K562 (cell line): ENCODE measurements around the gene PLPP7.

Experiments
- EZH2 ChIP-seq: IDR thresholded peaks from 2 replicates; pipeline ENCODE4 v1.6.1; 2012; ENCODE audit warnings: low read depth, mild to moderate bottlenecking, inconsistent platforms, low read length, borderline replicate concordance
- MTA3 ChIP-seq: fragments of 450-650 bp; formaldehyde crosslinking; IDR thresholded peaks from 2 replicates; pipeline ENCODE4 v1.6.1; 2017; ENCODE audit warnings: mild to moderate bottlenecking, borderline replicate concordance
- MYC ChIP-seq, 2 experiments: fragments of 250-450 bp in 1 of 2; sonication (Bioruptor Pico) in 1 of 2; IDR thresholded peaks; 2 replicates each; pipeline versions ENCODE4 v1.5.1 to v1.6.1; 2012 to 2021; ENCODE audit warnings: low read depth in 2 of 2, borderline replicate concordance in 1 of 2, improper control_type of control experiment in 1 of 2, low read length in 1 of 2, mild to moderate bottlenecking in 1 of 2, moderate library complexity in 1 of 2
- NR4A1 ChIP-seq, 2 experiments: fragments of 250-450 bp in 1 of 2; fragments of 450-650 bp in 1 of 2; sonication (Bioruptor Pico) in 1 of 2; IDR thresholded peaks; 2 replicates each; pipeline versions ENCODE4 v1.4.0 to v1.6.1; 2016 to 2020; ENCODE audit warnings: mild to moderate bottlenecking in 2 of 2, missing compliant biosample characterization in 1 of 2, missing genetic modification characterization in 1 of 2, moderate library complexity in 1 of 2
- ZKSCAN1 ChIP-seq: fragments of 150-350 bp; IDR thresholded peaks from 2 replicates; pipeline ENCODE4 v1.6.1; 2016; ENCODE audit warnings: low read depth, low read length
- ZNF449 ChIP-seq: fragments of 250-450 bp; sonication (Bioruptor Pico); IDR thresholded peaks from 2 replicates; pipeline ENCODE4 v1.8.0; 2022; ENCODE audit warnings: moderate library complexity, mild to moderate bottlenecking, inconsistent platforms
- TF ChIP-seq, protein P1 (sequence below): fragments of 450-650 bp; IDR thresholded peaks from 2 replicates; pipeline ENCODE4 v1.6.1; 2016; ENCODE audit warnings: low read depth
- TF ChIP-seq, protein P2 (sequence below): sonication (generic); formaldehyde crosslinking; IDR thresholded peaks from 2 replicates; pipeline ENCODE4 v1.9.0; 2022; ENCODE audit warnings: mild to moderate bottlenecking, missing genetic modification reagents
- TF ChIP-seq, protein P3 (sequence below): sonication (generic); formaldehyde crosslinking; IDR thresholded peaks from 2 replicates; pipeline ENCODE4 v1.8.0; 2023; ENCODE audit warnings: mild to moderate bottlenecking, missing genetic modification reagents

DNA sequence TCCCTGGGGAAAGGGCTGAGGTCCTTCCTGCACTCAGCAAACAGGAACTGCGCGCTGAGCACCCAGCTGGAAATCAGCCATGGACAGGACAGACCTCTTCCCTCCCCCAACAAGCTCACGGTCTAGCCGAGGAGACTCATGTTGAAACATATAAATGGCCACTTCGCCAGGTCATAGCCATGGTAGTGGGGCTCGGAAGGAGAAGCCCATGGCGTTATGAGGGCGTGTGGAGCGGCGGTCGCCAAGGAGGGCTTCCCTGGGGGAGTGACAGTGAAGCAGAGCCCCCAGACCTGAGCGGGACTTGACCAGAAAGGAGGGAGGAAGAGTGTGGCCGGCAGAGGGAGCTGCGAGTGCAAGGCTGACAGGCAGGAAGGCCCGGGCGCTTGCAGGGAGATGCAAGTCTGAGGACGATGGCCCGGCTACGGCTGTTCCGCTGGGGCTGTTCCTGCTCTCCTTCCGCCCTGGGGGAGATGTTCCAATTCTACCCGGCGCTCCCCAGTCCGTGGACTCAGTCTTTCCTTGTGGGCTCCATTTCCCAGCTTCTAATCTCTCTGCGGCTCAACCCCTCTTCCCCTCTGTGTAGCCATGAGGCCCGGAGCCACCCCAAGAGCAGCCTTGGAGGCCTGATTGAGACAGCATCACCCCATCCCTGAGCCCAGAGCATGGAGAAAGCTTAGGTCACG is 60.5 kb downstream of the PLPP7 start:
- TF ChIP-seq NR4A1 (CRISPR knock-in tag; IDR thresholded peaks at IDR 0.05), result no peak
- no peak for TF ChIP-seq NR4A1 (tag; IDR thresholded peaks at IDR 0.05)
- TF ChIP-seq, protein P1, sequence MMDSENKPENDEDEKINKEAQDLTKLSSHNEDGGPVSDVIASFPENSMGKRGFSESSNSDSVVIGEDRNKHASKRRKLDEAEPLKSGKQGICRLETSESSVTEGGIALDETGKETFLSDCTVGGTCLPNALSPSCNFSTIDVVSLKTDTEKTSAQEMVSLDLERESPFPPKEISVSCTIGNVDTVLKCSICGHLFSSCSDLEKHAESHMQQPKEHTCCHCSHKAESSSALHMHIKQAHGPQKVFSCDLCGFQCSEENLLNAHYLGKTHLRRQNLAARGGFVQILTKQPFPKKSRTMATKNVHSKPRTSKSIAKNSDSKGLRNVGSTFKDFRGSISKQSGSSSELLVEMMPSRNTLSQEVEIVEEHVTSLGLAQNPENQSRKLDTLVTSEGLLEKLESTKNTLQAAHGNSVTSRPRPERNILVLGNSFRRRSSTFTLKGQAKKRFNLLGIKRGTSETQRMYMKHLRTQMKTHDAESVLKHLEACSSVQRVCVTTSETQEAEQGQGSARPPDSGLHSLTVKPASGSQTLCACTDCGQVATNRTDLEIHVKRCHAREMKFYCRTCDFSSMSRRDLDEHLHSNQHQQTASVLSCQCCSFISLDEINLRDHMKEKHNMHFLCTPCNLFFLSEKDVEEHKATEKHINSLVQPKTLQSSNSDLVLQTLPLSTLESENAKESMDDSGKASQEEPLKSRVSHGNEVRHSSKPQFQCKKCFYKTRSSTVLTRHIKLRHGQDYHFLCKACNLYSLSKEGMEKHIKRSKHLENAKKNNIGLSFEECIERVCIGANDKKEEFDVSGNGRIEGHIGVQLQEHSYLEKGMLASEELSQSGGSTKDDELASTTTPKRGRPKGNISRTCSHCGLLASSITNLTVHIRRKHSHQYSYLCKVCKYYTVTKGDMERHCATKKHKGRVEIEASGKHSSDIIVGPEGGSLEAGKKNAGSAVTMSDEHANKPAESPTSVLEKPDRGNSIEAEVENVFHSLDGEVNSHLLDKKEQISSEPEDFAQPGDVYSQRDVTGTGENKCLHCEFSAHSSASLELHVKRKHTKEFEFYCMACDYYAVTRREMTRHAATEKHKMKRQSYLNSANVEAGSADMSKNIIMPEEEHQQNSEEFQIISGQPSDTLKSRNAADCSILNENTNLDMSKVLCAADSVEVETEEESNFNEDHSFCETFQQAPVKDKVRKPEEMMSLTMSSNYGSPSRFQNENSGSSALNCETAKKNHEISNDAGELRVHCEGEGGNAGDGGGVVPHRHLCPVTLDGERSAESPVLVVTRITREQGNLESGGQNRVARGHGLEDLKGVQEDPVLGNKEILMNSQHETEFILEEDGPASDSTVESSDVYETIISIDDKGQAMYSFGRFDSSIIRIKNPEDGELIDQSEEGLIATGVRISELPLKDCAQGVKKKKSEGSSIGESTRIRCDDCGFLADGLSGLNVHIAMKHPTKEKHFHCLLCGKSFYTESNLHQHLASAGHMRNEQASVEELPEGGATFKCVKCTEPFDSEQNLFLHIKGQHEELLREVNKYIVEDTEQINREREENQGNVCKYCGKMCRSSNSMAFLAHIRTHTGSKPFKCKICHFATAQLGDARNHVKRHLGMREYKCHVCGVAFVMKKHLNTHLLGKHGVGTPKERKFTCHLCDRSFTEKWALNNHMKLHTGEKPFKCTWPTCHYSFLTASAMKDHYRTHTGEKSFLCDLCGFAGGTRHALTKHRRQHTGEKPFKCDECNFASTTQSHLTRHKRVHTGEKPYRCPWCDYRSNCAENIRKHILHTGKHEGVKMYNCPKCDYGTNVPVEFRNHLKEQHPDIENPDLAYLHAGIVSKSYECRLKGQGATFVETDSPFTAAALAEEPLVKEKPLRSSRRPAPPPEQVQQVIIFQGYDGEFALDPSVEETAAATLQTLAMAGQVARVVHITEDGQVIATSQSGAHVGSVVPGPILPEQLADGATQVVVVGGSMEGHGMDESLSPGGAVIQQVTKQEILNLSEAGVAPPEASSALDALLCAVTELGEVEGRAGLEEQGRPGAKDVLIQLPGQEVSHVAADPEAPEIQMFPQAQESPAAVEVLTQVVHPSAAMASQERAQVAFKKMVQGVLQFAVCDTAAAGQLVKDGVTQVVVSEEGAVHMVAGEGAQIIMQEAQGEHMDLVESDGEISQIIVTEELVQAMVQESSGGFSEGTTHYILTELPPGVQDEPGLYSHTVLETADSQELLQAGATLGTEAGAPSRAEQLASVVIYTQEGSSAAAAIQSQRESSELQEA, result no peak
- TF ChIP-seq ZNF449 (CRISPR knock-in tag), result no peak
- TF ChIP-seq MYC (IDR thresholded peaks at IDR 0.05; ENCODE audit: low read depth, low read length), result no peak; the same call in 1 of the 2 replicates
- no peak for TF ChIP-seq MYC (CRISPR knock-in tag; IDR thresholded peaks at IDR 0.05; ENCODE audit: borderline replicate concordance, low read depth)
- TF ChIP-seq ZKSCAN1, result peak; percentile 18; the same call in 1 of the 2 replicates
- TF ChIP-seq, protein P2, sequence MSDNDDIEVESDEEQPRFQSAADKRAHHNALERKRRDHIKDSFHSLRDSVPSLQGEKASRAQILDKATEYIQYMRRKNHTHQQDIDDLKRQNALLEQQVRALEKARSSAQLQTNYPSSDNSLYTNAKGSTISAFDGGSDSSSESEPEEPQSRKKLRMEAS (CRISPR knock-in tag), result no peak; the same call in 1 of the 2 replicates
- no peak for TF ChIP-seq EZH2
- TF ChIP-seq, protein P3, sequence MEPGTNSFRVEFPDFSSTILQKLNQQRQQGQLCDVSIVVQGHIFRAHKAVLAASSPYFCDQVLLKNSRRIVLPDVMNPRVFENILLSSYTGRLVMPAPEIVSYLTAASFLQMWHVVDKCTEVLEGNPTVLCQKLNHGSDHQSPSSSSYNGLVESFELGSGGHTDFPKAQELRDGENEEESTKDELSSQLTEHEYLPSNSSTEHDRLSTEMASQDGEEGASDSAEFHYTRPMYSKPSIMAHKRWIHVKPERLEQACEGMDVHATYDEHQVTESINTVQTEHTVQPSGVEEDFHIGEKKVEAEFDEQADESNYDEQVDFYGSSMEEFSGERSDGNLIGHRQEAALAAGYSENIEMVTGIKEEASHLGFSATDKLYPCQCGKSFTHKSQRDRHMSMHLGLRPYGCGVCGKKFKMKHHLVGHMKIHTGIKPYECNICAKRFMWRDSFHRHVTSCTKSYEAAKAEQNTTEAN (CRISPR knock-in tag), result no peak
- TF ChIP-seq MTA3, result peak; percentile 34; the same call in 1 of the 2 replicates
